IMR-90 (cell line): ENCODE results near the gene PRPF6. TPM values are rescaled to one million over a fixed set of nuclear protein-coding genes. Genes with fewer than 3 reads are reported as not detected.

ENCODE experiments used
- ATAC-seq: fragments of 200-7000 bp; cut with Tn5 transposase; 2 replicates; pipeline ENCODE4 v1.9.1; 2020; ENCODE audit warnings: low read depth, mild to moderate bottlenecking, moderate library complexity
- BruUV-seq: library from RNA; stranded (reverse); fragments of 400-500 nt; replicated peaks from 2 replicates; lab custom pipeline; 2021; lab: Mats Ljungman, UMichigan
- CTCF ChIA-PET: fragments of 300-600 bp; formaldehyde crosslinking; extraction: SDS; loops from one replicate; lab custom pipeline; 2021; ENCODE audit warnings: antibody characterized with exemption; lab: Yijun Ruan, JAX
- POLR2A ChIA-PET: fragments of 300-600 bp; sonication (Branson Sonifier 250); formaldehyde crosslinking; loops from one replicate; lab custom pipeline; 2022; ENCODE audit warnings: antibody characterized with exemption; ENCODE audit not compliant: unreplicated experiment; lab: Charles Lee
- DNase-seq: peaks from one replicate; pipeline ENCODE4 v3.0.0; 2013
- H2AFZ ChIP-seq: replicated peaks from 2 replicates; pipeline ENCODE3; 2013; ENCODE audit warnings: low read length, mild to moderate bottlenecking; ENCODE audit not compliant: poor library complexity
- H2AK5ac ChIP-seq: 2 replicates; pipeline ENCODE4 v1.6.1; 2013; ENCODE audit warnings: low read depth, low read length, inconsistent platforms
- H2AK9ac ChIP-seq: replicated peaks from 2 replicates; pipeline ENCODE3; 2013; ENCODE audit warnings: mild to moderate bottlenecking, low read depth, low read length, moderate library complexity; ENCODE audit not compliant: poor library complexity
- H2BK120ac ChIP-seq: 2 replicates; pipeline ENCODE4 v1.6.1; 2013; ENCODE audit warnings: low read depth, low read length, inconsistent platforms
- H2BK15ac ChIP-seq: 3 replicates; pipeline ENCODE4 v1.6.1; 2013; ENCODE audit warnings: low read depth, low read length, inconsistent platforms
- H2BK20ac ChIP-seq: 2 replicates; pipeline ENCODE4 v1.6.1; 2013; ENCODE audit warnings: low read depth, mild to moderate bottlenecking, inconsistent platforms, low read length, moderate library complexity
- H2BK5ac ChIP-seq: 2 replicates; pipeline ENCODE4 v1.6.1; 2013; ENCODE audit warnings: mild to moderate bottlenecking, low read depth, low read length, inconsistent platforms; ENCODE audit not compliant: poor library complexity, severe bottlenecking
- H3K14ac ChIP-seq: replicated peaks from 2 replicates; pipeline ENCODE4 v1.6.1; 2013; ENCODE audit warnings: low read depth, low read length, inconsistent platforms
- H3K18ac ChIP-seq: 2 replicates; pipeline ENCODE4 v1.6.1; 2013; ENCODE audit warnings: low read depth, low read length, control low read depth
- H3K23ac ChIP-seq: 2 replicates; pipeline ENCODE4 v1.6.1; 2013; ENCODE audit warnings: low read depth, low read length, inconsistent platforms
- H3K27ac ChIP-seq: 2 replicates; pipeline ENCODE4 v1.5.1; 2013; ENCODE audit warnings: mild to moderate bottlenecking, control low read depth, low read length; ENCODE audit not compliant: insufficient read depth
- H3K27me3 ChIP-seq: 2 replicates; pipeline ENCODE4 v1.6.1; 2013; ENCODE audit warnings: low read length; ENCODE audit not compliant: control insufficient read depth, insufficient read depth
- H3K36me3 ChIP-seq: 2 replicates; pipeline ENCODE4 v1.6.1; 2013; ENCODE audit warnings: low read length, mixed read lengths; ENCODE audit not compliant: control insufficient read depth, insufficient read depth
- H3K4ac ChIP-seq: 2 replicates; pipeline ENCODE4 v1.6.1; 2013; ENCODE audit warnings: low read depth, low read length, inconsistent platforms
- H3K4me1 ChIP-seq: 2 replicates; pipeline ENCODE4 v1.6.1; 2013; ENCODE audit warnings: low read length, mixed read lengths; ENCODE audit not compliant: control insufficient read depth, insufficient read depth
- H3K4me2 ChIP-seq: 2 replicates; pipeline ENCODE4 v1.6.1; 2013; ENCODE audit warnings: low read depth, mild to moderate bottlenecking, control low read depth, low read length, moderate library complexity
- H3K4me3 ChIP-seq: 2 replicates; pipeline ENCODE4 v1.5.1; 2013; ENCODE audit warnings: low read depth, mild to moderate bottlenecking, control low read depth, low read length, moderate library complexity; ENCODE audit not compliant: insufficient read depth
- H3K56ac ChIP-seq: 2 replicates; pipeline ENCODE4 v1.6.1; 2013; ENCODE audit warnings: low read length, inconsistent platforms; ENCODE audit not compliant: insufficient read depth; ENCODE audit errors: extremely low read depth
- H3K79me1 ChIP-seq, 2 experiments: 2 replicates each; pipeline ENCODE4 v1.6.1; 2013; ENCODE audit warnings: low read length in 2 of 2, inconsistent platforms in 1 of 2, low read depth in 1 of 2
- H3K9ac ChIP-seq: 2 replicates; pipeline ENCODE4 v1.6.1; 2013; ENCODE audit warnings: low read depth, low read length, control low read depth
- H3K9me1 ChIP-seq: 2 replicates; pipeline ENCODE4 v1.6.1; 2013; ENCODE audit warnings: low read length, inconsistent platforms; ENCODE audit not compliant: insufficient read depth
- H3K9me3 ChIP-seq: 2 replicates; pipeline ENCODE4 v1.6.1; 2013; ENCODE audit warnings: low read length; ENCODE audit not compliant: control insufficient read depth, insufficient read depth
- H4K20me1 ChIP-seq: 2 replicates; pipeline ENCODE4 v1.6.1; 2013; ENCODE audit warnings: low read length, inconsistent platforms; ENCODE audit not compliant: insufficient read depth
- H4K5ac ChIP-seq: 2 replicates; pipeline ENCODE4 v1.6.1; 2013; ENCODE audit warnings: mild to moderate bottlenecking, low read depth, low read length, control low read depth
- H4K8ac ChIP-seq, 2 experiments: 2 replicates each; pipeline ENCODE4 v1.6.1; 2013; ENCODE audit warnings: low read depth in 2 of 2, low read length in 2 of 2, control low read depth in 1 of 2, inconsistent platforms in 1 of 2
- H4K91ac ChIP-seq: 2 replicates; pipeline ENCODE4 v1.6.1; 2013; ENCODE audit warnings: low read depth, low read length, inconsistent platforms; ENCODE audit not compliant: insufficient read depth
- BHLHE40 ChIP-seq: fragments of 150-350 bp; IDR thresholded peaks from 2 replicates; pipeline ENCODE4 v1.6.1; 2016; ENCODE audit warnings: mild to moderate bottlenecking, low read depth, low read length
- CEBPB ChIP-seq: IDR thresholded peaks from 2 replicates; pipeline ENCODE4 v1.6.1; 2012; ENCODE audit warnings: low read depth, low read length, improper control_type of control experiment
- CHD1 ChIP-seq: IDR thresholded peaks from 2 replicates; pipeline ENCODE4 v1.6.1; 2012; ENCODE audit warnings: low read depth, low read length, improper control_type of control experiment
- FOS ChIP-seq: fragments of 150-350 bp; IDR thresholded peaks from 2 replicates; pipeline ENCODE4 v1.6.1; 2016; ENCODE audit warnings: low read depth, low read length
- MAFK ChIP-seq: IDR thresholded peaks from 2 replicates; pipeline ENCODE4 v1.6.1; 2012; ENCODE audit warnings: low read depth, low read length, improper control_type of control experiment
- MAZ ChIP-seq: IDR thresholded peaks from 2 replicates; pipeline ENCODE4 v1.6.1; 2012; ENCODE audit warnings: low read depth, mild to moderate bottlenecking, low read length, improper control_type of control experiment, moderate library complexity, borderline replicate concordance
- NFE2L2 ChIP-seq: fragments of 150-350 bp; IDR thresholded peaks from 2 replicates; pipeline ENCODE4 v1.6.1; 2016; ENCODE audit warnings: low read depth, mild to moderate bottlenecking, low read length
- RAD21 ChIP-seq: IDR thresholded peaks from 2 replicates; pipeline ENCODE4 v1.6.1; 2012; ENCODE audit warnings: low read length, improper control_type of control experiment
- RCOR1 ChIP-seq: IDR thresholded peaks from 2 replicates; pipeline ENCODE4 v1.6.1; 2012; ENCODE audit warnings: mild to moderate bottlenecking, low read length, improper control_type of control experiment; ENCODE audit not compliant: insufficient replicate concordance
- RFX5 ChIP-seq: IDR thresholded peaks from 2 replicates; pipeline ENCODE4 v1.8.0; 2012; ENCODE audit warnings: low read depth, mild to moderate bottlenecking, low read length, moderate library complexity
- SMC3 ChIP-seq: fragments of 150-350 bp; IDR thresholded peaks from 2 replicates; pipeline ENCODE4 v1.6.1; 2016; ENCODE audit warnings: low read depth, mild to moderate bottlenecking, antibody characterized with exemption, low read length, moderate library complexity
- WGBS, 2 experiments: methylation state at CpG; one replicate each; pipeline versions ENCODE4 v1.1.5 to v1.1.7; 2013; ENCODE audit warnings: missing lambda C conversion rate in 2 of 2; ENCODE audit not compliant: insufficient read length in 1 of 2; ENCODE audit errors: extremely low coverage in 2 of 2; 5-methylcytosine and 5-hydroxymethylcytosine counted together
- dilution Hi-C: fragments of 300-500 bp; cut with HindIII; formaldehyde crosslinking; loops from one replicate; pipeline ENCODE4 v1.14.3; 2018; ENCODE audit warnings: low sequenced_read_pairs; ENCODE audit not compliant: unreplicated experiment
- in situ Hi-C: fragments of 300-500 bp; cut with MboI; formaldehyde crosslinking; loops from 3 replicates; pipeline ENCODE4 v1.14.3; 2019; ENCODE audit warnings: low sequenced_read_pairs, inconsistent platforms, mixed read lengths
- intact Hi-C: fragments of 100-400 bp; cut with micrococcal nuclease; formaldehyde crosslinking; loops from 2 replicates; pipeline ENCODE4 v1.10.0; 2022
- polyA plus RNA-seq, 3 experiments: library from polyadenylated mRNA; depleted of rRNA; stranded (reverse); fragments of >200 nt; gene quantifications; 2 replicates each; pipeline ENCODE4 v1.2.3, GENCODE V29; 2012; ENCODE audit warnings: low replicate concordance in 1 of 3
- total RNA-seq: library from RNA; depleted of rRNA; stranded (reverse); fragments of >200 nt; gene quantifications from 2 replicates; pipeline ENCODE4 v1.2.3, GENCODE V29; 2012
- TF ChIP-seq, protein P1 (sequence below): conservative IDR thresholded peaks from 2 replicates; pipeline ENCODE4 v1.5.1; 2012; ENCODE audit warnings: mild to moderate bottlenecking, low read depth, low read length, improper control_type of control experiment
- TF ChIP-seq, protein P2 (sequence below): fragments of 150-350 bp; IDR thresholded peaks from 2 replicates; pipeline ENCODE4 v1.6.1; 2017; ENCODE audit warnings: mild to moderate bottlenecking, antibody characterized with exemption, low read length, low read depth

The PRPF6 gene
- total and polyA plus RNA-seq, 2 of the 4 experiments (the other 2 are of a cell fraction), result 43.5 to 71.3 TPM

- dilution Hi-C loops (no loop called here), in situ Hi-C loops (no loop called here), intact Hi-C loops (no loop called here)
- no peak overlapping the region for H3K14ac ChIP-seq
- H3K18ac ChIP-seq, result no peak overlapping the region
- peaks cover 56% of the 10 kb centered on the region for H3K36me3 ChIP-seq
- peaks cover 13% of the 10 kb centered on the region for H3K9me1 ChIP-seq
- H4K8ac ChIP-seq, result no peak overlapping the region
- H2AK9ac ChIP-seq, result no peak overlapping the region
- no peak overlapping the region for H3K56ac ChIP-seq
- CTCF ChIA-PET, result no interaction called here
- H3K4me3 ChIP-seq, result no peak overlapping the region
- H2BK120ac ChIP-seq, result no peak overlapping the region
- no peak overlapping the region for H3K4me2 ChIP-seq
- no peak overlapping the region for H3K23ac ChIP-seq
- BruUV-seq, result no TSS peak
- H2BK20ac ChIP-seq, result no peak overlapping the region
- TF ChIP-seq, protein P1, sequence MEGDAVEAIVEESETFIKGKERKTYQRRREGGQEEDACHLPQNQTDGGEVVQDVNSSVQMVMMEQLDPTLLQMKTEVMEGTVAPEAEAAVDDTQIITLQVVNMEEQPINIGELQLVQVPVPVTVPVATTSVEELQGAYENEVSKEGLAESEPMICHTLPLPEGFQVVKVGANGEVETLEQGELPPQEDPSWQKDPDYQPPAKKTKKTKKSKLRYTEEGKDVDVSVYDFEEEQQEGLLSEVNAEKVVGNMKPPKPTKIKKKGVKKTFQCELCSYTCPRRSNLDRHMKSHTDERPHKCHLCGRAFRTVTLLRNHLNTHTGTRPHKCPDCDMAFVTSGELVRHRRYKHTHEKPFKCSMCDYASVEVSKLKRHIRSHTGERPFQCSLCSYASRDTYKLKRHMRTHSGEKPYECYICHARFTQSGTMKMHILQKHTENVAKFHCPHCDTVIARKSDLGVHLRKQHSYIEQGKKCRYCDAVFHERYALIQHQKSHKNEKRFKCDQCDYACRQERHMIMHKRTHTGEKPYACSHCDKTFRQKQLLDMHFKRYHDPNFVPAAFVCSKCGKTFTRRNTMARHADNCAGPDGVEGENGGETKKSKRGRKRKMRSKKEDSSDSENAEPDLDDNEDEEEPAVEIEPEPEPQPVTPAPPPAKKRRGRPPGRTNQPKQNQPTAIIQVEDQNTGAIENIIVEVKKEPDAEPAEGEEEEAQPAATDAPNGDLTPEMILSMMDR, result no peak
- no peak for TF ChIP-seq BHLHE40
- no peak for TF ChIP-seq RAD21
- TF ChIP-seq SMC3, result no peak
- no peak for TF ChIP-seq RCOR1
- TF ChIP-seq CHD1, result no peak
- no peak for TF ChIP-seq RFX5
- TF ChIP-seq MAFK, result no peak
- TF ChIP-seq FOS, result no peak
- TF ChIP-seq MAZ, result no peak
- TF ChIP-seq, protein P2, sequence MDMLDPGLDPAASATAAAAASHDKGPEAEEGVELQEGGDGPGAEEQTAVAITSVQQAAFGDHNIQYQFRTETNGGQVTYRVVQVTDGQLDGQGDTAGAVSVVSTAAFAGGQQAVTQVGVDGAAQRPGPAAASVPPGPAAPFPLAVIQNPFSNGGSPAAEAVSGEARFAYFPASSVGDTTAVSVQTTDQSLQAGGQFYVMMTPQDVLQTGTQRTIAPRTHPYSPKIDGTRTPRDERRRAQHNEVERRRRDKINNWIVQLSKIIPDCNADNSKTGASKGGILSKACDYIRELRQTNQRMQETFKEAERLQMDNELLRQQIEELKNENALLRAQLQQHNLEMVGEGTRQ, result no peak
- no peak for TF ChIP-seq CEBPB
- TF ChIP-seq NFE2L2, result no peak
- H3K4me1 ChIP-seq, result peaks cover 15% of the 10 kb centered on the region; the same call in 1 of the 2 replicates
- 85% methylated on average over 8 of the region's 10 CpGs; no CpG with 5 or more reads in 1 of the 2 experiments for WGBS, 2 experiments
- H4K20me1 ChIP-seq, result peaks cover 36% of the 10 kb centered on the region
- no peaks in the 10 kb centered on the region for H3K9me3 ChIP-seq
- H2AFZ ChIP-seq, result no peak overlapping the region
- H3K9ac ChIP-seq, result no peak overlapping the region
- H2AK5ac ChIP-seq, result no peak overlapping the region
- no peak overlapping the region for H3K4ac ChIP-seq
- no peak overlapping the region for H2BK15ac ChIP-seq
- no peaks in the 10 kb centered on the region for H3K27me3 ChIP-seq
- H4K5ac ChIP-seq, result no peak overlapping the region
- H2BK5ac ChIP-seq, result no peak overlapping the region
- DNase-seq, result no peak
- POLR2A ChIA-PET, result no interaction called here
- peaks cover 29 to 56% of the 10 kb centered on the region in 2 experiments for H3K79me1 ChIP-seq
- H4K91ac ChIP-seq, result no peak overlapping the region
- no peak overlapping the region for H3K27ac ChIP-seq
- ATAC-seq, result no peak
Measured at GRCh38 chr20:64006490-64006889, 25.6 kb downstream of the PRPF6 start.
